Right atrium auricular region (tissue), 2 donors: Measurements from ENCODE around the gene CDKN2D. TPM values are rescaled to one million over a fixed set of nuclear protein-coding genes. Genes with fewer than 3 reads are reported as not detected.
"Not testable (repeated sequence)": the region's sequence is repeated elsewhere in the genome, so short reads cannot be mapped to it uniquely, and the experiment has no call there.

Experiments
- DNase-seq: peaks from one replicate; pipeline ENCODE4 v3.0.0-alpha.2; 2019; ENCODE audit warnings: low spot score
- H3K27ac ChIP-seq, 2 donors: fragments of 200-600 bp; sonication (generic); 1 replicate in 1 of 2; 2 replicates in 1 of 2; pipeline ENCODE4 v1.5.1; 2016 to 2019
- H3K27me3 ChIP-seq, 2 donors: fragments of 200-600 bp; sonication (generic); one replicate each; pipeline versions ENCODE4 v1.5.1 to v1.6.0; 2017 to 2019
- H3K36me3 ChIP-seq: fragments of 200-600 bp; sonication (generic); one replicate; pipeline ENCODE4 v1.5.1; 2016
- H3K4me1 ChIP-seq, 2 donors: fragments of 200-600 bp; sonication (generic); one replicate each; pipeline versions ENCODE4 v1.5.1 to v1.6.0; 2017 to 2019
- H3K4me3 ChIP-seq, 2 donors: fragments of 200-600 bp; sonication (generic); 1 replicate in 1 of 2; 2 replicates in 1 of 2; pipeline ENCODE4 v1.5.1; 2017 to 2019; ENCODE audit warnings: mild to moderate bottlenecking in 1 of 2, moderate library complexity in 1 of 2
- H3K9me3 ChIP-seq, 2 donors: fragments of 200-600 bp; sonication (generic); one replicate each; pipeline ENCODE4 v1.5.1; 2019
- total RNA-seq, 2 donors: library from RNA; depleted of rRNA; stranded (reverse); fragments of >200 nt; gene quantifications; one replicate each; pipeline ENCODE4 v1.1.0, GENCODE V29; 2016
- TF ChIP-seq, protein P1 (sequence below), 2 donors: fragments of 200-600 bp; sonication (generic); IDR thresholded peaks; one replicate each; pipeline ENCODE4 v1.5.1; 2019; ENCODE audit warnings: antibody characterized with exemption in 2 of 2

Gene CDKN2D
- total RNA-seq, 2 donors from 2014 or later = 4.4 to 4.6 TPM

DNA sequence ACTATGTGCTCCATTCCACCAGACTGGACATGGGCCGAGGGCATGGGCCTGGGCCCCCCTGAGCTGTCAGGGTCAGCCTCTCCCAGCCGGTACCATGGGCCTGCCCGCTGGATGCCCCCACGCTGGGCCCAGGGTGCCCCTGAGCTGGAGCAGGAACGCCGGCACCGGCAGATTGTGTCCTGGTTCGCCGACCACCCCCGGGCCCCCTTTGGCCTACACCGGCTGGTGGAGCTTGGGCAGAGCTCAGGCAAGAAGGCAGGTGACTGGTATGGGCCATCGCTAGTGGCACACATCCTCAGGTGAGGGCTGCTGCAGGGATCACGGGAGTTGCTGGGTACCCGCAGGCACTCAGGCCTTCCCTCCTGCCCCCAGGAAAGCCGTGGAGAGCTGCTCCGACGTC, 22.0 kb downstream of the CDKN2D start:
- no peak for DNase-seq

DNA sequence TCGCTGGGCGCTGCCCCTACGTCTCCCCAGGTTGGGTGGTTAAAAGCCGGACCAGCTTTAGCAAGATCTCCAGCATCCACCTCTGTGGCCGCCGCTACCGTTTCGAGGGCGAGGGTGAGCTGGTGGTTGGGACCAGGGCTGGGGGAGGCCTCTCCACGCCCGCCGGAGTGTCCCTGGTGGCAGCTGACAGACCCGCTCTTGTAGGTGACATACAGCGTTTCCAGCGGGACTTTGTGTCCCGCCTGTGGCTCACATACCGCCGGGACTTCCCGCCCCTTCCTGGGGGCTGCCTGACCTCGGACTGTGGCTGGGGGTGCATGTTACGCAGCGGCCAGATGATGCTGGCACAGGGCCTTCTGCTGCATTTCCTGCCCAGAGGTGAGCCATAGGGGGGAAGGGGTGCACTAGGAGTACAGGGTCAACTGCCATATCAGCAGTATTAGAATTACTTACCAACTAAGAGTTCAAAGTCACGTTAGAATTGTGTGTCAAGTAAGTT, 24.0 kb downstream of the CDKN2D start:
- TF ChIP-seq, protein P1, sequence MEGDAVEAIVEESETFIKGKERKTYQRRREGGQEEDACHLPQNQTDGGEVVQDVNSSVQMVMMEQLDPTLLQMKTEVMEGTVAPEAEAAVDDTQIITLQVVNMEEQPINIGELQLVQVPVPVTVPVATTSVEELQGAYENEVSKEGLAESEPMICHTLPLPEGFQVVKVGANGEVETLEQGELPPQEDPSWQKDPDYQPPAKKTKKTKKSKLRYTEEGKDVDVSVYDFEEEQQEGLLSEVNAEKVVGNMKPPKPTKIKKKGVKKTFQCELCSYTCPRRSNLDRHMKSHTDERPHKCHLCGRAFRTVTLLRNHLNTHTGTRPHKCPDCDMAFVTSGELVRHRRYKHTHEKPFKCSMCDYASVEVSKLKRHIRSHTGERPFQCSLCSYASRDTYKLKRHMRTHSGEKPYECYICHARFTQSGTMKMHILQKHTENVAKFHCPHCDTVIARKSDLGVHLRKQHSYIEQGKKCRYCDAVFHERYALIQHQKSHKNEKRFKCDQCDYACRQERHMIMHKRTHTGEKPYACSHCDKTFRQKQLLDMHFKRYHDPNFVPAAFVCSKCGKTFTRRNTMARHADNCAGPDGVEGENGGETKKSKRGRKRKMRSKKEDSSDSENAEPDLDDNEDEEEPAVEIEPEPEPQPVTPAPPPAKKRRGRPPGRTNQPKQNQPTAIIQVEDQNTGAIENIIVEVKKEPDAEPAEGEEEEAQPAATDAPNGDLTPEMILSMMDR (IDR thresholded peaks at IDR 0.05) = no peak
- no peak for DNase-seq

More for the DNA sequence above, 22.0 kb downstream of the CDKN2D start:
- Histone ChIP-seq H3K36me3 (peaks cover 39% of the 10 kb centered on the region), H3K4me1 (peaks cover 0 to 25% of the 10 kb centered on the region in 2 donors), H3K4me3 (no peak overlapping the region), H3K27me3 (no peaks in the 10 kb centered on the region), H3K27ac (no peak overlapping the region), H3K9me3 (no peaks in the 10 kb centered on the region)
- TF ChIP-seq, protein P1 (IDR thresholded peaks at IDR 0.05) = no peak

DNA sequence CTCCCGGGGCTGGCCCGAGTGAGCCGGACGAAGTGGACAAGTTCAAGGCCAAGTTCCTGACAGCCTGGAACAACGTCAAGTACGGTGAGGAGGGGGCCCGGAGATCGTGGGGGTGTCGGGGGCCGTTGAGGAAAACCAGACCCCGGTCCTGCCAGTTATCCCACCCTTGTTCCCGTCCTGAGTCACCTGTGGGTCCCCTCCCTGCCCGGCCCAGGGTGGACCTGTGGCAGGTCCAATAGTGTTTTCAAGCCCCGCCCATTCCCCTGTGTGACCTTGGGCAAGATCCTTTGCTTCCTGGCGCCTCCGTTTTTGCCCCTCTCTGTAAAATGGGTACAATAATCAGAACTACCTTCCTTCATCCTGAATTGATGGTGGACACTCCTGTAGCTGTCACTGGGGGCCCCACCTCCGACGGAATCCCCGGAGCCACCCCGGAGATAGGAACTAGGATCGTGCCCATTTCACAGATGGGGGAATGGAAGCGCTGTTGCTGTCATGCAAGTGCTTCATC, 24.5 kb downstream of the CDKN2D start:
- DNase-seq = no peak
- H3K27me3 ChIP-seq = no peaks in the 10 kb centered on the region
- H3K4me1 ChIP-seq = peaks cover 0 to 25% of the 10 kb centered on the region in 2 donors
- H3K4me3 ChIP-seq = peak overlapping the region; percentile 82 to 100
- TF ChIP-seq, protein P1 (IDR thresholded peaks at IDR 0.05) = no peak
- no peaks in the 10 kb centered on the region for H3K9me3 ChIP-seq
- H3K36me3 ChIP-seq = peaks cover 16% of the 10 kb centered on the region
- H3K27ac ChIP-seq = peak overlapping the region; percentile 88 to 94

More for the DNA sequence above, 24.0 kb downstream of the CDKN2D start:
- H3K36me3 ChIP-seq = peaks cover 21% of the 10 kb centered on the region
- peaks cover 0 to 25% of the 10 kb centered on the region in 2 donors for H3K4me1 ChIP-seq
- H3K9me3 ChIP-seq = no peaks in the 10 kb centered on the region
- no peaks in the 10 kb centered on the region for H3K27me3 ChIP-seq
- peak overlapping the region; percentile 82 to 100 for H3K4me3 ChIP-seq
- peak overlapping the region; percentile 88 to 94 for H3K27ac ChIP-seq

DNA sequence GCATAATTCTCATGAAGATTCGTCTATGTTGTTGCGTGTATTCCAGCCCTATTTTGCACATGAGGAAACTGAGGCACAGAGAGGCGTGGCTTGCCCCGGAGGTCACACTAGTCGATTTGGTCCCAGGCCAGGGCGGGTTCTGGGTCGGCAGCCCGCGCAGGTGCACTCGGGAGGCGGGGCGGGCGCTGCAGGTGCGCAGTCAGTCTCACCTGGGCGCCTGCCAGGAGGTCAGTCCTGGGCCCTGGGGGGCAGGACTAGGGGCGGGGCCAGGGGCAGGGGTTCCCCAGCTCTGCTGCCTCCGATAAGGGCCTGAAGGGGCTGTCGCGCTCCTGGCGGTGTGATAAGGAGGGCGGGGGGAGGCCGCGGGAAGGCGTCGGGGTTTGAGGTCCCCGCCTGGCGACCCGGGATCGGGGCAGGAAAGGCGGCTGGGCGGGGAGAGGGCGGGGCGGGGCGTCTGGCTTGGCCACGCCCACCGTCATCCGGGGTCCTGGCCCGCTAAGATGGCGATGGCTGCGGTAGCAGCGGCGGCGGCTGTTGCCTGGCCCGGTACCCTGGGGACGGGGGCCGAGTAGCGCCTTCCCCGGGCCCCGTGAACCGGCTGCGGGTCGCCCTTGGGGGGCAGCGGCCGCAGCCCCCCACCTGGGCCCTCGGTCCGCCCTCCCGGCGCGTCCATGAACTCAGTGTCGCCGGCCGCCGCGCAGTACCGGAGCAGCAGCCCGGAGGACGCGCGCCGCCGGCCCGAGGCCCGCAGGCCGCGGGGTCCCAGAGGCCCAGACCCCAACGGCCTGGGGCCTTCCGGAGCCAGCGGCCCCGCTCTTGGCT, 25.1 kb downstream of the CDKN2D start, which contains the start of gene ATG4D:
ATG4D (plus strand) TSS at position 485 of the 822 bp plus-strand sequence; CDS start at position 672, 187 bp downstream.
- DNase-seq = no peak
- TF ChIP-seq, protein P1 (IDR thresholded peaks at IDR 0.05) = peak in 1 of 2 donors; percentile 17
- Histone ChIP-seq H3K27me3 (no peaks in the 10 kb centered on the region), H3K4me3 (peak within 1 kb of the TSS; percentile 82 to 100), H3K27ac (peak within 1 kb of the TSS; percentile 88 to 94), H3K36me3 (peaks cover 11% of the 10 kb centered on the region), H3K9me3 (no peaks in the 10 kb centered on the region), H3K4me1 (peaks cover 0 to 25% of the 10 kb centered on the region in 2 donors)

DNA sequence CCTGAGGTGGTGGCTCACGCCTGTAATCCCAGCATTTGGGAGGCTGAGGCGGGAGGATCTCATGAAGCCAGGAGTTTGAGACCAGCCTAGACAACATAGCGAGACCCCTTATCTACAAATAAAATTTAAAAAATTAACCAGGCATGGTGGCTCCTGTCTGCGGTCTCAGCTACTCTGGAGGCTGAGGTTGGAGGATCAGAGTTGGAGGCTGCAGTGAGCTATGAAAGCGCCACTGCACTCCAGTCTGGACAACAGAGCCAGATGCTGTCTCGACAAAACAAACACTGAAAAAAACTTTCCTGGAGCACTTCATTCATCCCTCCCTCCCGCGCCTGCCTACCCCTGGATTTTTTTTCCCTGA, 25.7 kb downstream of the CDKN2D start:
- Histone ChIP-seq H3K4me1 (peaks cover 0 to 25% of the 10 kb centered on the region in 2 donors), H3K36me3 (peaks cover 11% of the 10 kb centered on the region), H3K27me3 (no peaks in the 10 kb centered on the region), H3K4me3 (peak overlapping the region in 1 of 2 donors; percentile 100), H3K27ac (peak overlapping the region in 1 of 2 donors; percentile 94), H3K9me3 (no peaks in the 10 kb centered on the region)
- TF ChIP-seq, protein P1 (IDR thresholded peaks at IDR 0.05) = no peak
- DNase-seq = no peak

DNA sequence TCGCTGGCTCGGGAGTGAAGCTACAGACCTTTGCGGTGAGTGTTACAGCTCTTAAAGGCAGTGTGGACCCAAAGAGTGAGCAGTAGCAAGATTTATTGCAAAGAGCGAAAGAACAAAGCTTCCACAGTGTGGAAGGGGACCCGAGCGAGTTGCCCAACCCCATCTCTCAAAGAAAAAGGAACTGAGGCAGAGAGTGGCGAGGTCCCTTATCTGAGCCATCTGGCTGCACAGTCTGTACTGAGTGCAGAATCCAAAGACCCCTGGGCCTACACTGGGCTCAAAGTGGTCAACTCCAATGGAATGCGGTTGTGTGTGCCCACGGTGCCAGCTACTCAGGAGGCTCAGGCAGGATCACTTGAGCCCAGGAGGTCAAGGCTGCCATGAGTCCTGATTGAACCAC, 29.8 kb downstream of the CDKN2D start:
- not testable (repeated sequence) for H3K36me3 ChIP-seq, H3K4me3 ChIP-seq, H3K4me1 ChIP-seq, H3K9me3 ChIP-seq, H3K27ac ChIP-seq, H3K27me3 ChIP-seq, DNase-seq
